HG02973 (cell line): Measurements from ENCODE around the gene SS18L1.

ENCODE experiments used
- ATAC-seq: cut with Tn5 transposase; IDR thresholded peaks from one replicate; pipeline ENCODE4 v1.9.1; 2021; ENCODE audit warnings: moderate library complexity; ENCODE audit not compliant: unreplicated experiment

The SS18L1 gene

DNA sequence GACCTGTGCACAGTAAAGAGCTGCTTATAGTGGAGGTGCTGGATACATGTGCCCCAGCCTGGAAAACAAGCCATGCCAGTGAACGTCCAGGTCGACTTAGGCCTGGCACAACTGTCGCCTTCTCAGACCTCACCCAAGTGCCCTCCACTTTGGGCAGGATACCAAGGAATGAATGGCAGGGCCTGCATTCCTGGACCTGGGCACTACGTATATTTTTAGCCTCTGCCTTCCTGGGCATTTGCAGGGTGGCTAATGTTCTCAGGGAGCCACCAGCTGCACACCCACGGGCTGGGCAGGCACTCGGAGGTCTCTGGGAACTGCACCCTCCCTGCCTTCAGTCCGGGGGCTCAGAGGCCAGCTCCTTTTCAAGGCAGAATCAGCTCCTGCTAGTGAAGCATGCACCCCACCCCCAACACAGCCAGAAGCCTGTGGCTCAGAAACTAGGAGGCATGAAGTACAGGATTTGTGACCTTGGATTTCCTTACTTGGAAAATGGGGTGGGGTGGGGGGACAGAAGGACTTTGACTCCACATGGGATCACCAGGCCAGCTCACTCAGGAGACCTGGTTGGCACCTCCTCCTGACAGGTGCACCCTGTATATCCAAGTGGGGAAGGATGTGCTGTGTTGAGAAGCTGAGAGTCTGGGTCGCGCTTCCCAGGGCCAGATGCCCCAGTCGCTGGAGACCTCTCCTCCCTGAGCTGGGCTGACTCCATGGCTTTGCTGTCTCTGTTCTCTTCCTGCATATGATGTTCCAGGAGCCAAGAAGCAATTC, 23.8 kb upstream of the SS18L1 start:
- ATAC-seq: no peak

GRCh38 chr20:62120365-62120762, 23.2 kb upstream of the SS18L1 start:
- ATAC-seq: no peak

DNA sequence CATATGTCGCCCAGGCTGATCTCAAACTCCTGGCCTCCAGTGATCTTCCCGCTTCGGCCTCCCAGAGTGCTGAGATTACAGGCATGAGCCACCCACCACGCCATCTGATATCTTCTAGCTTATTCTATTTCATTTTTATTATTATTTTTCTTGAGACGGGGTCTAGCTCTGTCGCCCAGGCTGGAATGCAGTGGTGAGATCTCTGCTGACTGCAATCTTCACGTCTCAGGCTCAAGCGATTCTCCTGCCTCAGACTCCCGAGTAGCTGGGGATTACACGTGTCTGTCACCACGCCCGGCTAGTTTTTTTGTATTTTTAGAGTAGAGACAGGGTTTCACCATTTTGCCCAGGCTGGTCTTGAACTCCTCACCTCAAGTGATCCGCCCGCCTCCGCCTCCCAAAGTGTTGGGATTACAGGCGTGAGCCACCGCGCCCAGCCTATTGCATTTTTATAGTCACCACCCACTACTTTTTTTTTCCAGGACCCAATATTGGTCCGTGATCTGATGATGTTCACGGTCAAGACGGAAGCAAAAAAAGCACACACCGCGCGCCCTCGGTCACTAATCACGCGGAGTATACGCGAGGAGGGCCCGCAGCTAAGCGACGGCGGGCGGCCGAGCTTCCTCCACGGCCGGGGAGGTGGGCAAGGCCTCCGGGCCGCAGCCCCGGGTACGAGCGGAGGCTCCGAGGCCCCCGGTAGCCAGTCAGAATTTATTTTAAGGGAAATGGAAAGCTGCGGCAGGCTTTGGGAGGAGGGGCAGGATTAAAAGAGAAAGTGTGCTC, 22.4 kb upstream of the SS18L1 start:
- ATAC-seq: no peak

DNA sequence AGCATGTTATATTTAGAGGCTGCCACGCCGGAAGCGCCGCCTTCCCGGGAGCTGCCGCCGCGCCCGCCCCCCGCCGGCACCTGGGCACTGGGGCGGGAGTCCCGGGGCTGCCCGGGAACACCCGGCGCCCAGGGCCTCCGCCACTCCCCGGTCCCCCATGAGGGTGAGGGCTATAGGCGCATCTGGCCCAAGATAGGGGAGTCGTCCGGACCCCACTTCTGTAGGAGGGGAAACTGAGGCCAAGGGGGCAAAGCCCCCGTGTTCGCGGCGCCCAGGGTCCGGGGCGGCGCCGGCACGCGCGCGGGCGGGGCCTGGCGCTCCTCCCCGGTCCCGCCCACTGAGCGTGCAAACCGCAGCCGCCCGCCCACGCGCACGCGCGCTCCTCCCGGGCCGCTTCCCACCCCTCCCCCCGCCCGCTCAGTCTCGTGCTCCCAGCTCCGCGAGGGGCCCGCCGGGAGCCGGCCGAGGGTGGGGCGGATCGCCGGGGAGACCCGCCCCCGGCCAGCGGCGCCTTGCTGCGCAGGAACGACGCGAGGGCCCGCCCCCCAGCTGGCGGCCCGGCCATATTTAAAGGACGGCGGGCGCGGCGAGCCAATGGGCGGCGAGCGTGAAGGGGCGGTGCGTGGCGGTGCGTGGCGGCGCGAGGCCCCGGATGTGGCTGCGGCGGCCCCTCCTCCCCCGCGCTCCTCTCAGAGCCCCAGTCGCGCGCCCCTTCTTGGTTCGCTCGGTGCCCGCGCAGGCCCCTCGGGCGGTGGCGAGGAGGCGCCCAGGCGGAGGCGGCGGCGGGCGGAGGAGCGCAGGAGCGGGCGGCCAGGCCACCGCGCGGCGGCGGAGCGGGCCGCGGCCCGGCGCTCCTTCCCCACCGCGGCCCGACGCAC, 21.6 kb upstream of the SS18L1 start, which contains the start of gene LSM14B:
Gene LSM14B, plus strand, starts transcription at position 700 of the 878 bp plus-strand sequence. CDS start 192 bp downstream, outside the sequence.
- peak; percentile 76 for ATAC-seq

DNA sequence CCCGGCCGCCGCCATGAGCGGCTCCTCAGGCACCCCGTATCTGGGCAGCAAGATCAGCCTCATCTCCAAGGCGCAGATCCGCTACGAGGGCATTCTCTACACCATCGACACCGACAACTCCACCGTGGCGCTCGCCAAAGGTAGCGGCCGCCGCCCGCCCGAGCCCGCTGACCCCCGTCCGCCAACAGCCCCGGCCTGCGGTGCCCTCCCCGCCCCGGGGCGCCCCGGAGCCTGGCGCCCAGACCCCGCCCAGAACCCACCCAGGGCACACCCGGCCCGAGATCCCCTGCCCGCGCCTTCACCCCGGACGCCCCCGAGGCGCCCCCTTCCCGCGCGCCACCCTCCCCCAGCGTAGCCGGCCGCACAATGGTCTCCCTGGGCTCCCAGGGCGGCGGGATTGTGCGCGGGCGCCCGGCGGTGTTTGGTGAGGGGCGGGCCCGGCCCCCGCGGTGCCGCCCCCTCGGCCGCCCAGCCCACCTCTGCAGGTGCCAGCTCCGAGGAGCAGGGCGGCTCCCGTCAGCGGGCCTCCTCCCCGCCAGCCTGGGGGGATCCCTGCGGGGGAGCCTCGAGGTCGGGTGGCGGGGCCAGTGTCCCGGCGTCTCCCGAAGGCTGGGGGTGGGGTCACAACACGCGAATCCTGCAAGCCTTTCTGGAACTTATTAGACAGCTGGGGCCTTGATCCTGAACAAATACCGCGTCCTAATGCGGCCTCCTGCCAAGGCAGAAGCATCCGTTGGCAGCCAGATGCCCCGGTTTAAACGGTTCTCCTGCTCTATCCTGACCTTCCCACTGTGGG, 20.7 kb upstream of the SS18L1 start:
- peak; percentile 10 for ATAC-seq

GRCh38 chr20:62123450-62124118, 20.0 kb upstream of the SS18L1 start:
- ATAC-seq: no peak

- ATAC-seq: no peak
These were observed 17.4 kb upstream of the SS18L1 start for GRCh38 chr20:62126141-62126540.

DNA sequence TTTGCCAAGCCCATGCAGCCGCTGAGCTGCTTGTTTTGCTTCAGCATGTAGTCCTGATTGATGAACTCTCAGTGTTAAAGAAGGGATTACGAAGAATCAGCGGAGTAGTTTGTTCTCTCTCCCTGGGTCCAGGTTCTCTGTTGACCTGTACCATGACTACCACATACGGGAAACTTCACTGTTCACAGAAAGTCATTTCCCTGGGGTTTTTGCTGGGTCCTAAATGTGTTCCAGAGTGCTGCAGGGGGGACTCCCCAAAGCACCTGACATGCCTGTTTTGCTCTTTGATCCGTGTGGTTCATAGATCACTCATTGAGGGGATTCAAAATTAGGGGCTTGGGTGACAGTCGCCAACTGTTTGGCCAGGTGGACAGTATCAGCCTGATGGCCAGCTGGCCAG, 15.8 kb upstream of the SS18L1 start:
- ATAC-seq: no peak

GRCh38 chr20:62128502-62128901, 15.1 kb upstream of the SS18L1 start:
- no peak for ATAC-seq

- ATAC-seq: no peak
These were observed 13.6 kb upstream of the SS18L1 start for GRCh38 chr20:62129731-62130531.

- no peak for ATAC-seq
These were observed 11.8 kb upstream of the SS18L1 start for GRCh38 chr20:62131560-62132320.

GRCh38 chr20:62132421-62132820, 11.1 kb upstream of the SS18L1 start:
- ATAC-seq: no peak

GRCh38 chr20:62133051-62133845, 10.3 kb upstream of the SS18L1 start:
- ATAC-seq: no peak

DNA sequence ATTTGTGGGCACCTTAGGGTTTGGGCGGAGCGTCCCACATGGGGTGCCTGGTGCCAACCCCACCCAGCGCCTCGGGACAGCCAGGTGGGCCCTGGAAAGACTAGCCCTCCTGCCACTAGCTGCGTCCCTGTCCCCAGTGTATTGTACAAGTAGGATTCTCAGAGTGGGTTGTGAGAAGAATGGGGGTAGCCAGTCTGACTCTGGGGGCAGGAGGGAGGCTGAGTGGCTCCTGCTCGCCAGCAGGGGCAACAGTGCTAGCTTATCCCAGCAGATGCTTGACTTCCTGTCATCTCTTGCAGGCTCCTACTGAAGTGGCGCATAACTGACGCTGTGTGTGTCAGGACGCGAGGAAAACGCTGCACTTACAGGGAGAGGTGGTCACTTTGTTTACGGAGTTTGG, 9.7 kb upstream of the SS18L1 start:
- no peak for ATAC-seq

DNA sequence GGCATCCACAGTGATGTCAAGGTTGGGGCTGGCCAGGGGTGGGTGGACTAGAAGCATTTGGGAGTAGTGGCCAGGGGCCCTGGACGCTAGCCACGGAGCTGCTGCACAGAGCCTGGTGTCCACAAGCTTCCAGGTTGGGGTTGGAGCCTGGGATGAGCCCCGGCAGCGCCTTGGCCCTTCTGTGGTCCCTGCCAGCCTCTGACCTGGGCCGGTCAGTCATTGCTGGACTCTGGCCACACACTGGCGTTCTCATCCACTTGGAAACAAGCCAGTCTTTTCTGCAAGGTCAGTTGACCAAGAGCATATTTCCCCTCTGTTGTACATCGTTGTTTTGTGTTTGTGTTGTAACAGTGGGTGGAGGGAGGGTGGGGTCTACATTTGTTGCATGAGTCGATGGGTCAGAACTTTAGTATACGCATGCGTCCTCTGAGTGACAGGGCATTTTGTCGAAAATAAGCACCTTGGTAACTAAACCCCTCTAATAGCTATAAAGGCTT, 8.8 kb upstream of the SS18L1 start:
- ATAC-seq: no peak

DNA sequence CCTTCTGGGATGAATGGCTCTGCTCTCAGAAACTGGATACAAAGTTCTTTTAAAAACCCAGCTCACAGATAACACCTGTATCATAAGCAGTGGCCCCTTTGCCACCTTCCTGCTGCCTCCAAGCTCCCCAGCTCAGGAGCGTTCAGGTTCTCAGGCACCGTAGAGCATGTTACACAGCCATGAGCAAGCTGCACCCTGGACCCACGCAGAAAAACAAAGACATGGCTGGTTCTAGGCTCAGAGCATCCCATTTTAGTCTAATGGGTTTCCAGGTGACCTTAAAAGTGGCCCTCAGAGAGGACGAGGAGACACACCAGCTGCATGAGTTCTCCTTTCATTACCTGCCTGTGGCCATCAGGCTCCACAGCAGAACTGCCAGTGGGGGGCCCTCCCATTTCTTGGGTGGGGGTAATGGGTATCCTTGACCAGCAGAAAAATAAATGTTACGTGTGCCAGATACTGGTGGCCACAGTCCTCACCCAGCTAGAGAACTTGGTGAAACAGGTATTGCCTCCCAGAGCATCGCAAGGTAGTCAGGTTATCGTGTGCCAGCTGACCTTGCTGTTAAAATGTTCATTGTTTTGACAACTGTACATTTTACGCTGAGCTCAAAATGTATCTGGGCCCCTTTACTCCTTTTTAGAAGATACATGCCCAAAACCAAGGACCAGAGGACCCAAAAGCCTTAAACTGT, 7.8 kb upstream of the SS18L1 start:
- no peak for ATAC-seq
